HG02763 (cell line): ENCODE data around the gene KCNN4.
"Not testable (repeated sequence)": the region's sequence is repeated elsewhere in the genome, so short reads cannot be mapped to it uniquely, and the experiment has no call there.

Experiments
- ATAC-seq: cut with Tn5 transposase; IDR thresholded peaks from one replicate; pipeline ENCODE4 v1.9.1; 2021; ENCODE audit warnings: mild to moderate bottlenecking, moderate library complexity; ENCODE audit not compliant: unreplicated experiment

KCNN4 gene

GRCh38 chr19:43780706-43781525, at the start of gene KCNN4:
Gene KCNN4, minus strand, starts transcription at chr19:43780973. Its CDS starts 112 bp downstream, at chr19:43780861.
- ATAC-seq, result peak; percentile 38

- peak; percentile 77 for ATAC-seq
Observed at GRCh38 chr19:43826787-43827754, 46.3 kb upstream of the KCNN4 start, which contains the start of gene ZNF283. Gene ZNF283, plus strand, starts transcription at chr19:43827321. Its CDS starts 6,184 bp downstream, at chr19:43833505.

DNA sequence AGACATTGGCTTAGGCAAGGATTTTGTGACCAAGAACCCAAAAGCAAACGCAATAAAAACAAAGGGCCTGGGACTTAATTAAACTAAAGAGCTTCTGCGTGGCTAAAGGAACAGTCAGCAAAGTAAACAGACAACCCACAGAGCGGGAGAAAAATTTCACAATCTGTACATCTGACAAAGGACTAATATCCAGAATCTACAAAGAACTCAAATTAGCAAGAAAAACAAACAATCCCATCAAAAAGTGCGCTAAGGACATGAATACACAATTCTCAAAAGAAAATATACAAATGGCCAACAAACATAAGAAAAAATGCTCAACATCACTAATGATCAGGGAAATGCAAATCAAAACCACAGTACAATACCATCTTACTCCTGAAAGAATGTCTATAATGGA, 43.8 kb upstream of the KCNN4 start:
- not testable (repeated sequence) for ATAC-seq

GRCh38 chr19:43823856-43824255, 43.1 kb upstream of the KCNN4 start:
- not testable (repeated sequence) for ATAC-seq

- no peak for ATAC-seq
Observed at GRCh38 chr19:43820884-43821215, 40.1 kb upstream of the KCNN4 start.

DNA sequence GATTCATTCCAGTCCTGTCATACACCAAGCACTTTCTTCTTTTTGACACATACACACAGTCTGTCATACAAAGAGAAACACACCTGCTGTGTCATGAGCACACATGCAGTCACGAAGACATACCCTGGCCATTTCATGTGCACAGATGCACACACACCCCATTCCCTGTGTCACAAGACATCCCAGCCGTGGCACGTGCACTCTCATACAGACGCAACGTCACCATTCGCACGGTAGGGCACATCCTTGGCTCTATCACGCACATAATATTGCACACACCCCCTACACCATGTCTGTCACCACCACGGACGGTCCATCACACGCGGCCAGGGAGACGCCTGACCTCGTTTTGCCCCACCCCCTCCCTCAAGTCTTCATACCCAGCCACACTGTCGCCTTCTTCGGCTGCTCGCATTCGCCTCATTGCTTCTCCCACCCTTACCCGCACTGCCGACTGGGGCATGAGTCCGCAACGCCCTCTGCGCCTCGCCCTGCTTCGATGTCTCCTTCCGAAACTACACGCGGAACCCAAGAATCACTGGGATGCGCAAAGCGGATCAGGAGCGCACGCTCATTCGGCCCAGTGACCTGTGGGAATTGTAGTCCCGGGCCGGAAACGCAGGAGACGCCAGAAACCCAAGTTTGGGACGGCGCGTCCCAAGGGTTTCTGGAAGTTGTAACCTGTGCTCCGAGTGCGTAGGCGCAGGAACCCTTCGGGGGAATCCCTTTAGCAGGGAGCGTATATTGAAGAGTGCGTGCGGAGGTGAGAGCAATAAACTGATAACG, 39.5 kb upstream of the KCNN4 start:
- ATAC-seq, result no peak

GRCh38 chr19:43818500-43818899, 37.7 kb upstream of the KCNN4 start:
- ATAC-seq, result no peak

DNA sequence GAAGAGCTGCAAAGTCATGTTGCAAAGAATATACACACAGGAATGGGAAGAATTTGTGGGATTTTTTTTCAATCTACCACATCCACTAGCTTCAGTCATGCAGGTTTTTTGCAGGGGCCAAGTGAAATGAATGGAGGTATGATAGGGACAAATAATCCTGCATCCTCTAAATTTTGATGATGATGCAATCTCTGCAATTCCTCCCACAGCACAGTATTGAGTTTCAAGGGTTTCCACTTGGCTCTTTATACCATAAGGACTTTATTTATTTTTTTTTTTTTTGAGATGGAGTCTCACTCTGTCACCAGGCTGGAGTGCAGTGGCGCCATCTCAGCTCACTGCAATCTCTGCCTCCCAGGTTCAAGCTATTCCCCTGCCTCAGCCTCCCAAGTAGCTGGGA, 36.7 kb upstream of the KCNN4 start:
- not testable (repeated sequence) for ATAC-seq

- ATAC-seq, result no peak
Observed at GRCh38 chr19:43814663-43815352, 34.0 kb upstream of the KCNN4 start.

- no peak for ATAC-seq
Observed at GRCh38 chr19:43812688-43813087, 31.9 kb upstream of the KCNN4 start.

GRCh38 chr19:43812259-43812658, 31.5 kb upstream of the KCNN4 start:
- no peak for ATAC-seq

- no peak for ATAC-seq
Observed at GRCh38 chr19:43811837-43812236, 31.1 kb upstream of the KCNN4 start.

DNA sequence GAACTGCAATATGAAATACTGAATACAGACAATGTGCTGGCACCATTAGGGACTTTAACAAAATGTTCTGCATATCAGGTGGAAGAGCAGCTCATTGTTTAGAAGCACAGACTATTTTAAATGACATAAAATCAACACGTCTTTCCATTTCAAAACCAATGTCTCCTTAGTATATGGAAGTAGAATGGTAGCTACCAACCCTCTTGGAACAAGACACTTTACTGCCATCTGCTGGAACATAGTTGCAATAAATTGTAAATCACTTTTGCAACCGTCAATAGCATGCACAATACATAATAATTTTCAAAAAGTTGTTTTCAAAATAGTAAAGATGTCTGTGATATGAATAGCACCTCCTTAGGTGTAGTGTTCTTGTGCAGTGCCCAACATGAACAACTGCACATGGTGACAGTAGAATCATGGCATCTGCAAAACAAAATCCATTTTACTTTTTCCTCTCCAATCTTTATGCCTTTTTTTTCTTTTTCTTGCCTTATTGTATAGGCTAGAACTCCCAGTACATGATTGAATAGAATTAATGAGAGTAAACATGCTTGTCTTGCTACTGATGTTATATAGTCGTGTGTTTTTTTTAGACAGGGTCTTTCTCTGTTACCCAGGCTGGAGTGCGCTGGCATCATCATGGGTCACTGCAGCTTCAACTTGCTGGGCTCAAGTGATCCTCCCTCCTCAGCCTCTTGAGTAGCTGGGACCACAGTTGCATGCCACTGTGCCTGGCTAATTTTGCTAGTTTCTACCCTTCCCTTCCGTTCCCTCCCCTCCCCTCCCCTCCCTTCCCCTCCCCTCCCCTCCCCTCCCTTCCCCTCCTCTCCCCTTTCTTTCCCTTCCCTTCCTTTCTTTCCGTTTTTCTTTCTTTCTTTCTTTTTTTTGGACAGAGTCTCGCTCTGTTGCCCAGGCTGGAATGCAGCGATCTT, 29.3 kb upstream of the KCNN4 start:
- ATAC-seq, result no peak

GRCh38 chr19:43807651-43808050, 26.9 kb upstream of the KCNN4 start:
- no peak for ATAC-seq

DNA sequence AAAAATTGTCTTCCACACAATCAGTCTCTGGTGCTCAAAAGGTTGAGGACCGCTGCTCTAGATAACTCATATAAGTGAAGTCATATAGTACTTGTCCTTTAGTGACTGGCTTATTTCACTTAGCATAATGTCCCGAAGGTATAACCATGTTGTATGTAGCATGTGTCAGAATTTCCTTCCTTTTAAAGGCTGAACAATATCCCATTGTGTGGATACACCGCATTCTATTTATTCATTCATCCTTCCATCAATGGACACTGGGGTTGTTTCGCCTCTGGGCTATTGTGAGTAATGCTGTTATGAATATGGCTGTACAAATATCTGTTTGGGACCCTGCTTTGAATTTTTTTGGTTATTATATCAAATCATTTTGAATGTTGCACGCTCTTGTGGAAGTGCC, 26.1 kb upstream of the KCNN4 start:
- no peak for ATAC-seq

DNA sequence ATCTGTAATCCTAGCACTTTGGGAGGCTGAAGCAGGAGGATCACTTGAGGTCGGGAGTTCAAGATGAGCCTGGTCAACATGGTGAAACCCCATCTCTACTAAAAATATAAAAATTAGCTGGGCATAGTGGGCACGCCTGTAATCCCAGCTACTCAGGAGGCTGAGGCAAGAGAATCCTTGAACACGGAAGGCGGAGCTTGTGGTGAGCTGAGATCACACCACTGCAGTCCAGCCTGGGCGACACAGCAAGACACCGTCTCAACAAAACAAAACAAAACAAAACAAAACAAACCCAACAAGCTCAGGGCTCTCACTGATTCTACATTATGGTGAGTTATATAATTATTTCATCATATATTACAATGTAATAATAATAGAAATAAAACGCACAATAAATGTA, 25.6 kb upstream of the KCNN4 start:
- not testable (repeated sequence) for ATAC-seq

- no peak for ATAC-seq
Observed at GRCh38 chr19:43804432-43804831, 23.7 kb upstream of the KCNN4 start.

GRCh38 chr19:43802216-43802951, 21.6 kb upstream of the KCNN4 start, which contains the start of gene LYPD5:
Gene LYPD5, minus strand, starts transcription at chr19:43802447. Its CDS starts 67 bp downstream, at chr19:43802380.
- no peak for ATAC-seq
